ENCODE measurements around the gene EGFL8.

DNA sequence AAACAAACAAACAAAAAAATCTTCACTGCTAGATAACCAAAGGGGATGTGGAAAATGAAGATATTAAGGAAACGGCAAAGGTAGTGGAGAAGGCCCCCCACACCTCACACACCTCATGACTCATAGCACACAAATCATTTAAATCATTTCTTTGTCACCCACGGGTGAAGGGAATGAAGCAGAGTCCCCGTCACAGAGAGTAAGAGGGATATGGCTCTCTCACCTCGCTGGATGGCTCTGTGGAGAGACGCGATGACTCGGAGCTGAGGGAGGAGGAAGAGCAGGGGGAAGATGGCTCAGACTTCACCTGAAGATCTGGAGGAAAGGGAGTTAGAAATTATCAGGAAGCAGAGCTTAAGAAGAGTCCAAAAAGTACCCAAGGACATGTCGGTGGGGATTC is 37.5 kb upstream of the EGFL8 start:
- TF ChIP-seq MAFK (IDR thresholded peaks at IDR 0.05; ENCODE audit: low read depth, low read length) (no peak), POLR2A (IDR thresholded peaks at IDR 0.05; ENCODE audit: control extremely low read depth in 1 of 2, low read depth in 2 of 2, low read length in 2 of 2) (no peak), CHD2 (IDR thresholded peaks at IDR 0.05; ENCODE audit: low read length) (no peak), TEAD4 (IDR thresholded peaks at IDR 0.05; ENCODE audit: low read depth, low read length) (no peak), POLR2AphosphoS5 (IDR thresholded peaks at IDR 0.05; ENCODE audit: low read depth, low read length) (no peak), SUZ12 (IDR thresholded peaks at IDR 0.05; ENCODE audit: low read length) (no peak), RBBP5 (IDR thresholded peaks at IDR 0.05; ENCODE audit: borderline replicate concordance, low read depth, low read length) (no peak), TAF1 (IDR thresholded peaks at IDR 0.05; ENCODE audit: low read depth, low read length) (no peak), KDM5A (IDR thresholded peaks at IDR 0.05; ENCODE audit: low read length) (no peak), JUND (IDR thresholded peaks at IDR 0.05; ENCODE audit: low read length) (no peak), RAD21 (IDR thresholded peaks at IDR 0.05 in 1 of 2, conservative IDR thresholded peaks at IDR 0.05 in 1 of 2; ENCODE audit: low read depth in 2 of 2, low read length in 2 of 2) (no peak), HDAC2 (IDR thresholded peaks at IDR 0.05; ENCODE audit: borderline replicate concordance in 1 of 2, low read depth in 2 of 2, low read length in 2 of 2) (no peak)
- TF ChIP-seq, protein P1, sequence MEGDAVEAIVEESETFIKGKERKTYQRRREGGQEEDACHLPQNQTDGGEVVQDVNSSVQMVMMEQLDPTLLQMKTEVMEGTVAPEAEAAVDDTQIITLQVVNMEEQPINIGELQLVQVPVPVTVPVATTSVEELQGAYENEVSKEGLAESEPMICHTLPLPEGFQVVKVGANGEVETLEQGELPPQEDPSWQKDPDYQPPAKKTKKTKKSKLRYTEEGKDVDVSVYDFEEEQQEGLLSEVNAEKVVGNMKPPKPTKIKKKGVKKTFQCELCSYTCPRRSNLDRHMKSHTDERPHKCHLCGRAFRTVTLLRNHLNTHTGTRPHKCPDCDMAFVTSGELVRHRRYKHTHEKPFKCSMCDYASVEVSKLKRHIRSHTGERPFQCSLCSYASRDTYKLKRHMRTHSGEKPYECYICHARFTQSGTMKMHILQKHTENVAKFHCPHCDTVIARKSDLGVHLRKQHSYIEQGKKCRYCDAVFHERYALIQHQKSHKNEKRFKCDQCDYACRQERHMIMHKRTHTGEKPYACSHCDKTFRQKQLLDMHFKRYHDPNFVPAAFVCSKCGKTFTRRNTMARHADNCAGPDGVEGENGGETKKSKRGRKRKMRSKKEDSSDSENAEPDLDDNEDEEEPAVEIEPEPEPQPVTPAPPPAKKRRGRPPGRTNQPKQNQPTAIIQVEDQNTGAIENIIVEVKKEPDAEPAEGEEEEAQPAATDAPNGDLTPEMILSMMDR (IDR thresholded peaks at IDR 0.05; ENCODE audit: control extremely low read depth in 1 of 3, insufficient read depth in 1 of 3, low read depth in 1 of 3, low read length in 3 of 3): no peak
- TF ChIP-seq, protein P2, sequence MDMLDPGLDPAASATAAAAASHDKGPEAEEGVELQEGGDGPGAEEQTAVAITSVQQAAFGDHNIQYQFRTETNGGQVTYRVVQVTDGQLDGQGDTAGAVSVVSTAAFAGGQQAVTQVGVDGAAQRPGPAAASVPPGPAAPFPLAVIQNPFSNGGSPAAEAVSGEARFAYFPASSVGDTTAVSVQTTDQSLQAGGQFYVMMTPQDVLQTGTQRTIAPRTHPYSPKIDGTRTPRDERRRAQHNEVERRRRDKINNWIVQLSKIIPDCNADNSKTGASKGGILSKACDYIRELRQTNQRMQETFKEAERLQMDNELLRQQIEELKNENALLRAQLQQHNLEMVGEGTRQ (IDR thresholded peaks at IDR 0.05; ENCODE audit: low read length): no peak

Data from H1 (cell line).